Measurements from ENCODE around the gene C3orf70. TPM values are rescaled to one million over a fixed set of nuclear protein-coding genes. Genes with fewer than 3 reads are reported as not detected.

C3orf70 gene
- total RNA-seq, 1 donor from 2014 or later = 5.6 TPM

DNA sequence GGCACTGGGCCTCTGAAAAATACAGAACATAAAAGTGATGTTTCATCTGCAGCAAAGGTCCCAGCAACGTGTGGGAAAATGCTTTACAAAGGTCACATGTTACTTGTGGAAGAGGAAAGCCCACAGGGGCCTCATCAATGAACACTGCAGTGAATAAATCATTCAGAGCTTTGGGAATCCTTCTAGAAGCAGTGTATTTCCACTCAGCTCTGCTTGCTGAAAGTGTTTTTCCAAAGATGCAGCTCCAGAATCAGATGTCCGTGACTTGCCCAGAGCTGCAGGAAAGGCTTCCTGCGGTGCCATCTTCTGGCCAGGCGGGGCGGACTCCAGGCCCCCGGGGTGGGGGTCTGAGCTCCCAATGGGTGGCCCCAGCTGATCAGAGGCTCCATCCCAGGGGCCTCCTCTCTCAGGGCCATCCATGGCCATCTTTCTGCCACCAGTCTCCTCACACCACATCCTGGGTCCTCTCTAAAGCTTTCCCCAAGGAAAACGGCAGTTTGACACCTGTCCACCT is 81.5 kb downstream of the C3orf70 start:
- intact Hi-C loops (cut with DNase I) = no loop called here
- TF ChIP-seq POLR2AphosphoS5 (IDR thresholded peaks at IDR 0.05; ENCODE audit: insufficient read depth in 1 of 2, low read depth in 1 of 2) (no peak), POLR2A (IDR thresholded peaks at IDR 0.05) (no peak)
- TF ChIP-seq, protein P1, sequence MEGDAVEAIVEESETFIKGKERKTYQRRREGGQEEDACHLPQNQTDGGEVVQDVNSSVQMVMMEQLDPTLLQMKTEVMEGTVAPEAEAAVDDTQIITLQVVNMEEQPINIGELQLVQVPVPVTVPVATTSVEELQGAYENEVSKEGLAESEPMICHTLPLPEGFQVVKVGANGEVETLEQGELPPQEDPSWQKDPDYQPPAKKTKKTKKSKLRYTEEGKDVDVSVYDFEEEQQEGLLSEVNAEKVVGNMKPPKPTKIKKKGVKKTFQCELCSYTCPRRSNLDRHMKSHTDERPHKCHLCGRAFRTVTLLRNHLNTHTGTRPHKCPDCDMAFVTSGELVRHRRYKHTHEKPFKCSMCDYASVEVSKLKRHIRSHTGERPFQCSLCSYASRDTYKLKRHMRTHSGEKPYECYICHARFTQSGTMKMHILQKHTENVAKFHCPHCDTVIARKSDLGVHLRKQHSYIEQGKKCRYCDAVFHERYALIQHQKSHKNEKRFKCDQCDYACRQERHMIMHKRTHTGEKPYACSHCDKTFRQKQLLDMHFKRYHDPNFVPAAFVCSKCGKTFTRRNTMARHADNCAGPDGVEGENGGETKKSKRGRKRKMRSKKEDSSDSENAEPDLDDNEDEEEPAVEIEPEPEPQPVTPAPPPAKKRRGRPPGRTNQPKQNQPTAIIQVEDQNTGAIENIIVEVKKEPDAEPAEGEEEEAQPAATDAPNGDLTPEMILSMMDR (IDR thresholded peaks at IDR 0.05) = no peak

DNA sequence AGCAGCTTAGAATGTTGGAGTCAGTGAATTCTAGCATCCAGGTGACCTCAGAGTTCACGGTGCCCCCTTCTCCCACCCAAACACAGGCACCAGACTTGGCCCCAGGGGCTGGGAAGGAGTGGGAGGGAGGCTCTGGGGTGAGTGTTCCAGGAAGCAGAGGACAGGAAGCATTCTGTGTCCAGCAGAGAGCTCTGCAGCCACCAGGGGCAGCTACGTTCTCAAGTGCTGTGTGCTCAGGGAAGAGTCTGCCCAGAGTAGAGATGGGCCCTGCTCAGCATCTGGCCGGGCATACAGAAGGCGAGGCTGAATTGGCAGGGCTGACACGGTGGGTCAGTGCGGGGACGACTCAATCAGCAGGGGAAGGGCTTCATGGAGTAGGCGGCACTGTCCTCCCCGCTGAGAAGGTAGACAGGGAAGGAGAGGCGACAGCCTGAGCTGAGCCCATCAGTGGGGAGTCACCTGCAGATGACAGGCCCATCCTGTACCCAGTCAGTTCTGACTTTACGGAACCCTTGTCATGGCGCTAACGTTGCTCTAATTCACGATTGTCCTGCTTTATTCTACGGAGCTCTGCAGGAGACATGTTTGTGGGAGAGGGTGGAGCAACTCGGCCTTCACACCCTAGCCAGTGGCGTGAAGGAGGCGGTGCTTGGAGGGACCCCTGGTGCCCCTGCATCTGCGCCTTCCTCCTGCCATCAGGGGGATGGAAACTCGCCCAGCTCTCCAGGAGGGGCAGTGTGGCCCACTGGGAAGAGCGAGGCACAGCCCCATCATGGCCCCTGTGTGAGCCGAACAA is 82.2 kb downstream of the C3orf70 start:
- Histone ChIP-seq H3K9me3 (no peaks in the 10 kb centered on the region), H3K27ac (no peak overlapping the region), H3K4me3 (no peak overlapping the region), H3K36me3 (no peaks in the 10 kb centered on the region), H3K27me3 (no peaks in the 10 kb centered on the region), H3K4me1 (no peaks in the 10 kb centered on the region)
- no peak for TF ChIP-seq POLR2A (IDR thresholded peaks at IDR 0.05)
- TF ChIP-seq, protein P1 (IDR thresholded peaks at IDR 0.05) = no peak
- no peak for DNase-seq (ENCODE audit: extremely low spot score in 2 of 2)
- intact Hi-C loops (cut with DNase I) = no loop called here

More for the DNA sequence above, 81.5 kb downstream of the C3orf70 start:
- Histone ChIP-seq H3K4me1 (no peaks in the 10 kb centered on the region), H3K27me3 (no peaks in the 10 kb centered on the region), H3K4me3 (no peak overlapping the region), H3K9me3 (no peaks in the 10 kb centered on the region), H3K27ac (no peak overlapping the region), H3K36me3 (no peaks in the 10 kb centered on the region)
- no peak for DNase-seq (ENCODE audit: extremely low spot score in 2 of 2)

- H3K4me1 ChIP-seq = no peaks in the 10 kb centered on the region
- no peak overlapping the region for H3K4me3 ChIP-seq
- H3K27ac ChIP-seq = no peak overlapping the region
- H3K27me3 ChIP-seq = no peaks in the 10 kb centered on the region
- intact Hi-C loops (cut with DNase I) = loop anchor here (5.0 kb wide), 1 partner anchor 1957 kb away; no protein-coding TSS in a partner anchor
- TF ChIP-seq, protein P1 (IDR thresholded peaks at IDR 0.05) = no peak
- TF ChIP-seq POLR2AphosphoS5 (IDR thresholded peaks at IDR 0.05; ENCODE audit: insufficient read depth in 1 of 2, low read depth in 1 of 2) = no peak
- TF ChIP-seq POLR2A (IDR thresholded peaks at IDR 0.05) = no peak
- H3K9me3 ChIP-seq = no peaks in the 10 kb centered on the region
- no peaks in the 10 kb centered on the region for H3K36me3 ChIP-seq
- no peak for DNase-seq (ENCODE audit: extremely low spot score in 2 of 2)
Observed at GRCh38 chr3:185069037-185070030, 83.5 kb downstream of the C3orf70 start.

DNA sequence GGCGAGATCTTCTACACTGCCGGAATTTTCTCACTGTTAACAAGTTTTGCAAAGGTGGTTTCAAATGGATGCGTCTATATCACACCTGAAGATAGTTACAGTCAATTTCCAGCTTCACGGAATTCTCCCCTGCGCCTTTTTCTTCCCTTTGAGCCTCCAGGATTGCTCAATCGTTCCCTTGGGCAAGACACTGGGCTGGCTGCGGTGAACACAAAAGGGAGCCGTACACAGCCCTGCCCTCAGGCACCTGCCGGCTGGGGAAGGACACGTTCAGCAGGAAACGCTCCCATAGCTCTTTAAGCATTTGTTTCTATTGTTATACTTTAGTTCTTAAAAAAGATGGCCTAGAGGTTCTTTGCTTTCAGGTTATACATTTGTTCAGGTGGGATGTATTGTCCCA is 85.7 kb downstream of the C3orf70 start:
- no peaks in the 10 kb centered on the region for H3K27me3 ChIP-seq
- no peak overlapping the region for H3K4me3 ChIP-seq
- TF ChIP-seq POLR2A (IDR thresholded peaks at IDR 0.05) (no peak), POLR2AphosphoS5 (IDR thresholded peaks at IDR 0.05; ENCODE audit: insufficient read depth in 1 of 2, low read depth in 1 of 2) (no peak)
- TF ChIP-seq, protein P1 (IDR thresholded peaks at IDR 0.05) = no peak
- DNase-seq (ENCODE audit: extremely low spot score in 2 of 2) = peak in 1 of 2 donors; percentile 8
- no peaks in the 10 kb centered on the region for H3K4me1 ChIP-seq
- H3K9me3 ChIP-seq = no peaks in the 10 kb centered on the region
- H3K36me3 ChIP-seq = no peaks in the 10 kb centered on the region
- intact Hi-C loops (cut with DNase I) = loop anchor here (5.0 kb wide), 1 partner anchor 1955 kb away; no protein-coding TSS in a partner anchor
- no peak overlapping the region for H3K27ac ChIP-seq

Data from vagina (tissue), 2 donors.